Activated effector memory CD4-positive, alpha-beta T cell treated with anti-CD3 and anti-CD28 coated beads, Interleukin-2, amount 50 U/mL, for 16 hours (primary cell): ENCODE data around the gene GNG12.

Experiments used
- DNase-seq: peaks from one replicate; pipeline ENCODE4 v3.0.0-alpha.2; 2020

Gene GNG12

GRCh38 chr1:67839826-67840225 is 6.6 kb upstream of the GNG12 start:
- no peak for DNase-seq

DNA sequence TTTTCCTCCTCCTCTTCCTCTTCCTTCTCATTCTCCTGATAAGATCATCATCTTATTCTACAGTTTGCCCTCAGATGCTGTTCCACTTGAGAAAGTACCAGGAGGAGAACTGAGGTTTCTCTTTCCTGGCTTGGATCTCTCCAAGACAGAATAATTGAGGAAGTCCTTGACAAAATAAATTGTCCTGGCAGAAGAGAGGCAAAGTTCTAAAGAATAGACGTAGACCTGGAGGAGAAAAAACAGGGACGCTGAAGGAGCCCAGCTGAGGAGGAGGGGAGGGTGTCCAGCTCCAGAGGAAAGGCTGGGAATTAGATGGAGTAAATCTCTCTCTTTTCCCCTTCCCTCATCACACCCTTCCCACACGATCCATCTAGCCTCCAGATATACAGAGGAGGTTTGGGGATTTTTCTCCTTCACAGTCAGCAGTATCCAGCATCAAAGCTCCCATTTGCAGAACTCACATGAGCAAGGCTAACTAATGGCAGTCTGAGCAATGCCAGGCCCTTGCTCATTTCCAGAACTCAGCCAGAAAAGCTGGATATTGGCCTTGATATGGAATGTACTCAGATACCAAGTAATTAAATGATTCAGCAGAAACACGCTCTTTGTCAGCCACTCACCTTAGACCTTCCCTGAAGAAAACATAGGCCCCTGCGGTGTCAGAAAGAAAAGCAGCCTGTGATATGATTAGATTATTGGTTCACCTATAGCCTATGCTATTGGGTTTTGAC is 5.1 kb upstream of the GNG12 start:
- no peak for DNase-seq

- DNase-seq = no peak
Measured at GRCh38 chr1:67836769-67837168, 3.5 kb upstream of the GNG12 start.

- no peak for DNase-seq
Measured at GRCh38 chr1:67835663-67836452, 2.6 kb upstream of the GNG12 start.

- no peak for DNase-seq
Measured at GRCh38 chr1:67834246-67834877, 1.1 kb upstream of the GNG12 start.

- DNase-seq = no peak
Measured at GRCh38 chr1:67833602-67833940, 304 bp upstream of the GNG12 start.

DNA sequence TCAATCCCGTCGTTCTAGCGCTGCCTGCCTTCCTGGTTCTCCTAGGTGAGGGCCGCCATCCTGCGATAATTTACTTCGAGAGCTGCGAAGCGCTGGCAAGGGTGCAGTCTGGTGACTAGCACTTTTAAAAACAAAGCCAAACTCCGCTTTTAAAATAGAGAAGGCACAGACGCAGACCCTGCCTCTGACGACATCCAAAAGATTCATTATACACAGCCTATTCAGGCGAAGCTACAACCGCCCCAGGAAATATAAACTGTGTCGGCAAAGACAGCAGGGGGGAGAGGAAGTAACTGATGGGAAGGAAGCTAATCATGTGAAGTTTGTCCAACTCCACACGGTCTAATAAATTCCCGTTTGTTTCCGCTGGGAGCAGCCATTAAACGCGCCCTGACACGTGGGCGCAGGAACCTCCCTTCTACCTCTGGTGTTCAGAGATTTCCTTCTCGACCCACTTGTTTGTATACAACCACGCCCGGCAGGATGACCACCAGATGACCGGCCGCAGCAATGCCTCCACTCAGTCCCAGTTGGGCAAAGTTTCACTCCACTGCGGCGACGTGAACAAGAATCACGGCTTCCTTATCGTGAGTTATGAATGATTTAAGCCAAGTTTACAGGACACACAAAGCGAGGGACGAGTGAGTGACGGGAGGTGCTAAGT is 1.3 kb downstream of the GNG12 start:
- no peak for DNase-seq

- no peak for DNase-seq
Measured at GRCh38 chr1:67830928-67831830, 2.1 kb downstream of the GNG12 start.

DNA sequence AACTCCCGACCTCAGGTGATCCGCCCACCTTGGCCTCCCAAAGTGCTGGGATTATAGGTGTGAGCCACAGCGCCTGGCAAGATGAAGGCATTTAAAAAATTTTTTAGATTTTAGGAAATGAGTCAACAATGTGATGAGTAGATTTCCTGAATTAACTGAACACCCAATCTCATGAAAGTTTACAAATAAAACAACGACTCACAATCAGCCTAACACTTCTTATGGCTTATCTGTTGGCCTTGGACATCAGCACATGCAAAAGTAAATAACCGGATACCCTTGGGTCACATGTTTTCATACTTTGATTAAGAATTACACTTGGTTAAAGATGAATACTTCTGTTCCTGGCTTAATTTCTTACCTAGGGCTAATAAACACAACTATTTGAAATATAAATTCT is 3.0 kb downstream of the GNG12 start:
- no peak for DNase-seq

GRCh38 chr1:67827688-67828087 is 5.6 kb downstream of the GNG12 start:
- no peak for DNase-seq

GRCh38 chr1:67825591-67825990 is 7.7 kb downstream of the GNG12 start:
- no peak for DNase-seq

- no peak for DNase-seq
Measured at GRCh38 chr1:67824766-67825165, 8.5 kb downstream of the GNG12 start.

DNA sequence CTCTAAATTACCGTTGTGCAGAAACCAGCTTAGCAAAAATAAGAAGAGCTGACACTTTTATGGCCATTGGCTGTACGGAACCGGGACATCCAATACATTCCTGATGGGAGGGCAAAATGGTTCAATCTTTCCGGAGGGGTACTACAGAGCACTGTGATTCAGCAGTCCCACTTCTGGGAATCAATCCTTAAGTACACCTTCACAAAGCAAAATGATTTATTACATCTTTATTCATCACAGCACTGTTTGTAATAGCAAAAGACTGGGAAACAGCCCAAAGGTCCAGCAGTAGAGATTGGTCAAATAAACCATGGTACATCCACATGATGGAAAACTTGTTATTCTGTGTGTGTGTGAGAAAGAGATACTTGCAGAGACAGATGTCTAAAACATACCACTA is 9.7 kb downstream of the GNG12 start:
- no peak for DNase-seq

DNA sequence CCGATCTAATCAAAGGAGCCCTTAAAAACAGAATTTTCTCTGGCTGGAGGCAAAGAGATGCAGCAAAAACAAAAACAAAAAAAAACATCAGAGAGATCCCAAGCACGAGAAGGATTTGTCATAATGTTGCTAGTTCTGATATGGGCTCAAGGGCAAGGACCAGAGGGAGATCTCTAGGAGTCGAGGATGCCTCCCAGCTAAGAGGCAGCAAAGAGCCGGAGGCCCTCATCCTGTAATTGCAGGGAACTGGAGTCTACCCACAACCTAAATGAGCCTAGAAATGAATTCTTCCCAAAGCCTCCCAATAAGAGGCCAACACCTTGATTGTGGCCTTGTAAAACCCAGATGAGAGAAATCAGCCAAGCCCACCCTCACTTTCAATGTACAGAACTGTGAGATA is 12.0 kb downstream of the GNG12 start:
- DNase-seq = no peak

GRCh38 chr1:67818725-67819301 is 14.5 kb downstream of the GNG12 start:
- DNase-seq = no peak

DNA sequence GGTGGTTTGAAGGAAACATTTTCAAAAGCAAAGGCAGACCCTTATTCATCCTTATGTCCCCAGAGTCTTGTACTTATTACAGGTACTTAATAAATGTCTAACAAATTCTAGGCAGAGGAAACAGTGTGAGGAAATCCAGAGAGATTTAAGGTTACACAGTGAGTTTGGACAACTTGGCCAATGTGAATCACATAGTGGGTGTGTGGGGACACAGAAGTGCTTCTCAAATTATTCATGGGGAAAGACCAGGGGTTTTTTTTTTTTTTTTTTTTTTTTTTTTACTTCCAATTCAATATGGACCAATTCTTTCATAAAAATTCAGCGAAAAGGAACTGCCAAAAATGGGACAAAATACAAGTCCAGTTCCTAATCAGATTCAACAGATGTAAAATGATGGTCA is 15.1 kb downstream of the GNG12 start:
- DNase-seq = no peak

GRCh38 chr1:67817319-67817718 is 15.9 kb downstream of the GNG12 start:
- no peak for DNase-seq

DNA sequence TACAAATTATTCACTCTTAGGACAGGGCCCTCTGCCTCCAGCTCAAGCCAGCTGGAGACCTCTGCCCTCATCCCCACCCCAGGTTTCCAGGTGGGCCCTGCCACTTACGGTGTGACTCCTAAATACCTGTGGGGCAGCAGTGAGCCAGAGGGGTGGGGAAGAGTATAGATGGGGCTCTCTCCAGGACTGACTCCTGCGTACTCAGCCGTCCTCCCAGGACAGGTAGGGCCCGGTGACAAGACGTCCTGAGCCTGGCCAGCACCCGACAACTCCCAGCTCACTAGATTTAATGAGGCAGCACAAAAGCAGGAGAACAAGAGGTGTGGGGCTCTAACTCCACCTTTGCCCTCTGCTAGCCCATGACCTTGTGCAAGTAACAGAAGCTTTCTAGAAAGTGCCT is 16.8 kb downstream of the GNG12 start:
- no peak for DNase-seq

DNA sequence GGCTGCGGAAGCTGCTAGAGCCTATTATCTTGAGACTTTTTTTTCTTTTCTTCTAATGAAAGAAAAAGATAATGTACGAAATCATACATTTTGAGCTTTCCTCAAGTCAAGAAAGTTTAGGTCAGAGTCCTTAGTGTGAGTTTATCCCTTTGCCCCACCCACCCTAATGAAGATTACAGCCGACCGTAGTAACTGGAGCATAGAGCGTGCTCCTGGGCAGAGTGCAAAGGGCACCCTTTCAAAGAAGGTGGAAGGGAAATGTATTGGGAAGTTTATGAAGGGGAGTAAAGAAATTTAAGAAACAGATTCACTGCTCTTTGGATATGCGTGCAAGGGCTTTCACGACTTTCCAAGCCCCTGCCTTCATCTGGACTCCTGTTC is 17.2 kb downstream of the GNG12 start:
- no peak for DNase-seq

DNA sequence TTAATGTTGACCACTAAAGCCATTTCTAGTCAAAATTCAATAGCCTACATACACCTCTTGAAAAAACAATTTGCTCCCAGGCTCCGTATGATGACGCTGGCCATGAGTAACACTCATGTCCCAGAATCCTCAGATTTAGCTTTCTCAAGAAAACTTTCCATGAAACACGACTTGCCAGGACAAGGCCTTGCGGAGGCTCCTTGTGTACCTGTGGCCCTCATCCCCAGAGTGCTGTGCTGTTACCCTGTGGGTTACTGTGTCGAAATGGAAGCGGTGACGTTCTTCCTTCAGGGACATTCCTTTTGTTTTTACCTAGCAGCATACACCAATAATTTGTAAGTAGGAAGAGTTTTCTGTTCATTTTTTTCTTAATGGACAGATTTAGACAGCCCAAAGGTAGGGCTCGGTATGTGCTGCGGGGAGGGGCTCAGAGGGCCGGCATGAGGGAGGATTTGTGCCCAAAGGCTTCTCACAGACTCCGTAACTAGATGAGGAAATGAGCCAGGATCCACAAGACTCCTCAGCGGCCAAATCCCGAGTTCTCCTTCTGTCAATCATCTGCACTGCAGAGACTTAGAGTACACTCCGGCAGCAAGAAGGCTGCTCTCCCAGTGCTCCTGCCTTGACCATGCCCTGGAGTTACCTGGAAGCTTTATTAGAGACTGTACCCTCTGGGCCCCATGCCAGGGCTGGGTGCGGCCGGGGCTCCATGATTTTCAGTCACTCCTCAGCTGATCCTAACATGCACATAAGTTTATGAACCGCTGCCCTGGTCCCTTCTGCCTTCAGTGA is 17.8 kb downstream of the GNG12 start:
- DNase-seq = no peak

- no peak for DNase-seq
Measured at GRCh38 chr1:67814121-67814772, 19.0 kb downstream of the GNG12 start.
